Measurements from ENCODE around the gene SLC43A3. TPM values are rescaled to one million over a fixed set of nuclear protein-coding genes. Genes with fewer than 3 reads are reported as not detected.
"Not testable (repeated sequence)": the region's sequence is repeated elsewhere in the genome, so short reads cannot be mapped to it uniquely, and the experiment has no call there.

Gene SLC43A3
- total RNA-seq, 2 experiments from 2014 or later: 98.2 to 104 TPM

DNA sequence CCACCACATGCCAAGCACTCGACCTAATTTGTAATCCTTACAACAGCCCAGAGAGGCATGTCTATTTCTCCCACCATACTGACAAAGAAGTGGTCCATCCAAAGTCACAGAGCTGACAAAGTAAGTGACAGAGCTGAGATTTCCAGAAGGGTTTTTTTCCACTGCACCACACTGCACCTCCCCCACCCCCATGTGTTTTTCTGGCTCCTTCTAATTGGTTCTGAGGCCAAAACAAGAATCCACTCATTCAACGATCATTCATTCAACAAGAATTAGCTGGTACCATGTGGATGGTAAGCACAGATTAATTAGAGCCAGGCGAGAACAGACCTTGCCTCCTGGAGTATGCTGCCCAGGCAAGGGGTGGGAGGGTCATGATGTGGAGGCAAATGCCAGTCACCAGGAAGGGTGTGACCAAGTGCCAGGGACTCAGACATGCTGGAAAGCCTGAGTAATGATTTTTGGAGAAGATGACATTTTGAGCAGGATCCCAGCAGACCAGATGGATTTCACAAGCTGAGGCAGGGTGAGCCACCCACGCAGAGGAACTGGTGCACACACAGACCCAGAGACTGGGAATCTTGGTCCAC, 21.6 kb downstream of the SLC43A3 start:
- POLR2A ChIA-PET: no interaction called here
- Mint-ChIP-seq H3K4me3 (no peak overlapping the region), H3K36me3 (ENCODE audit: low read depth) (peaks cover 47% of the 10 kb centered on the region), H3K27me3 (no peaks in the 10 kb centered on the region), H3K4me1 (peaks cover 31% of the 10 kb centered on the region), H3K9me3 (no peaks in the 10 kb centered on the region), H3K27ac (peak overlapping the region; percentile 71)
- no peak for DNase-seq
- CTCF ChIA-PET: interaction anchor here (0.6 to 1.2 kb wide), 3 partner anchors 9 to 16 kb away, joined by 3 read pairs; no protein-coding TSS in a partner anchor

- DNase-seq: no peak
- no peak overlapping the region for H3K4me3 Mint-ChIP-seq
- H3K27ac Mint-ChIP-seq: no peak overlapping the region
- ChIA-PET POLR2A (no interaction called here), CTCF (no interaction called here)
- no peaks in the 10 kb centered on the region for H3K27me3 Mint-ChIP-seq
- no peaks in the 10 kb centered on the region for H3K9me3 Mint-ChIP-seq
- peaks cover 33% of the 10 kb centered on the region for H3K36me3 Mint-ChIP-seq (ENCODE audit: low read depth)
- peaks cover 28% of the 10 kb centered on the region for H3K4me1 Mint-ChIP-seq
Observed at GRCh38 chr11:57403802-57404147, 23.1 kb downstream of the SLC43A3 start.

- CTCF ChIA-PET, DNase-seq, H3K9me3 Mint-ChIP-seq, POLR2A ChIA-PET, H3K27me3 Mint-ChIP-seq, H3K4me3 Mint-ChIP-seq, H3K27ac Mint-ChIP-seq: not testable (repeated sequence)
- H3K4me1 Mint-ChIP-seq: peaks cover 28% of the 10 kb centered on the region
- H3K36me3 Mint-ChIP-seq (ENCODE audit: low read depth): peaks cover 28% of the 10 kb centered on the region
Observed at GRCh38 chr11:57403003-57403801, 23.7 kb downstream of the SLC43A3 start.

DNA sequence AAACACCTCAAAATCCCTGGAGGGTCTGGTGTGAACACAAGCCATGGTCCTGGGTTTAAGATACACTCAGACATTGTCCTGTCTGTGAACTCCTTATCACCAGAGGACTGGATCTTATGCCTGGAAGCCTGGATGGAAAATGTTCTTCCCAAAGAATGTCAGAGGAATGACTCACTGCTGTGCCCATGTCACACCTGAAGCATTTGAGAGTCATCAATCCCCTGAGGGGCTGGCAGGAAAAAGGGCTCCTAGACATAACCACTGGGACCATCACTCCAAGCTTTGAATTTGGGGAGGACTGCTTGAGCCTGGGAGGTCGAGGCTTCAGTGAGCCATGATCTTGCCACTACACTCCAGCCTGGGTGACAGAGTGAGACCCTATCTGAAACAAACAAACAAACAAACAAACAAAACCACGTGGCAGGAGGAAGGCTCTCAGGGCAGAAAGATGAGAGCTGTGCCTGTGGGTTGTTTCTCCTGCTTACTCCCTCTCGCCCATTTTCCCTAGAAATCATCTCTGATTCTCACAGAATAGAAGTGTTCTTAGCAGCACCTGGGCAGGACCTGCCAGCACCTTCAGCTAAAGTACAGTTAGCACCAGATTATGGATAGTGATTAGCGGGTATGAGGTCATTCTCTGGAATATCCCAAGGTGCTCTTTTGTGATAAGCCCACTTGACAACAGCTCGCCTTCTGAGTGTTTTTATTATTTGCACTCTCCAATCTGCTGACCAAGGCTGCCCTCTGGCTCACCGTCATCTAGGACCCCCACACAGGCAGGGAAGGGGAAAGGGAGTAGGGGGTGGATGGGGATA, 24.5 kb downstream of the SLC43A3 start:
- ChIA-PET POLR2A (no interaction called here), CTCF (interaction anchor here (0.6 kb wide), 1 partner anchor 57 kb away, joined by 3 read pairs; no protein-coding TSS in a partner anchor)
- peaks cover 21% of the 10 kb centered on the region for H3K4me1 Mint-ChIP-seq
- no peak for DNase-seq
- H3K4me3 Mint-ChIP-seq: no peak overlapping the region
- H3K9me3 Mint-ChIP-seq: no peaks in the 10 kb centered on the region
- no peaks in the 10 kb centered on the region for H3K27me3 Mint-ChIP-seq
- H3K27ac Mint-ChIP-seq: no peak overlapping the region
- H3K36me3 Mint-ChIP-seq (ENCODE audit: low read depth): peaks cover 20% of the 10 kb centered on the region

DNA sequence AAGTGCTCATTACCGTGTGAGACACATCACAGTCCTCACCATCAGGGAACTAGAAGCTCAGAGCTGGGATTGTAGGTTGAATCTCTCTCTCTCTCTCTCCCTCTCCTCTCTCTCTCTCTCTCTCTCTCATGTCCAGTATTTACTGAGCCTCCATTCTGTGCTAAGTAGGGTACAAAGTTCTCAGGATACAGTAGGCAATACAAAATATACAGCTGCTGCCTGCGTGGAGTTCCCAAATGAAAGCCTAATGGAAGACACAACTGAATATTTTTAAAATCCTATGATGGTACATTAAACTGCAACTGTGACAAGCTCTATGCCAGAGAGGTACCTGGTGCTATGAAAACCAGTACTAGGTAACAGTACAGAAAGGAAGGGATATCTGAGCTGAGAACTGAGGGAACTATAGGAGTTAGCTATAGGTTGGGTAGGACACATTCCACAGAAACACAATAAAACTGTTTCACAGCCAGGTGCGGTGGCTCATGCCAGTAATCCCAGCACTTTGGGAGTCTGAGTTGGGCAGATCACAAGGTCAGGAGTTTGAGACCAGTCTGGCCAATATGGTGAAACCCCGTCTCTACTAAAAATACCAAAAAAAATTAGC, 26.8 kb downstream of the SLC43A3 start:
- no peak overlapping the region for H3K27ac Mint-ChIP-seq
- CTCF ChIA-PET: interaction anchor here (0.6 to 1.1 kb wide), 2 partner anchors 44 to 1173 kb away, joined by 3 to 4 read pairs; no protein-coding TSS in a partner anchor
- no peak for DNase-seq
- H3K4me3 Mint-ChIP-seq: no peak overlapping the region
- H3K4me1 Mint-ChIP-seq: peaks cover 1% of the 10 kb centered on the region
- no peaks in the 10 kb centered on the region for H3K9me3 Mint-ChIP-seq
- peaks cover 4% of the 10 kb centered on the region for H3K36me3 Mint-ChIP-seq (ENCODE audit: low read depth)
- POLR2A ChIA-PET: no interaction called here
- no peaks in the 10 kb centered on the region for H3K27me3 Mint-ChIP-seq

- no peak overlapping the region for H3K27ac Mint-ChIP-seq
- no peak for DNase-seq
- ChIA-PET POLR2A (no interaction called here), CTCF (interaction anchor here (1.1 kb wide), 1 partner anchor 43 kb away, joined by 3 read pairs; no protein-coding TSS in a partner anchor)
- H3K9me3 Mint-ChIP-seq: no peaks in the 10 kb centered on the region
- no peaks in the 10 kb centered on the region for H3K27me3 Mint-ChIP-seq
- H3K4me1 Mint-ChIP-seq: no peaks in the 10 kb centered on the region
- H3K36me3 Mint-ChIP-seq (ENCODE audit: low read depth): no peaks in the 10 kb centered on the region
- no peak overlapping the region for H3K4me3 Mint-ChIP-seq
Observed at GRCh38 chr11:57399221-57399620, 27.7 kb downstream of the SLC43A3 start.

GRCh38 chr11:57397394-57397990, 29.4 kb downstream of the SLC43A3 start:
- CTCF ChIA-PET: no interaction called here
- no peaks in the 10 kb centered on the region for H3K27me3 Mint-ChIP-seq
- DNase-seq: no peak

GRCh38 chr11:57396744-57397143, 30.2 kb downstream of the SLC43A3 start:
- no peaks in the 10 kb centered on the region for H3K9me3 Mint-ChIP-seq
- no peaks in the 10 kb centered on the region for H3K27me3 Mint-ChIP-seq
- POLR2A ChIA-PET: no interaction called here
- no peak overlapping the region for H3K27ac Mint-ChIP-seq
- no peak for DNase-seq
- H3K36me3 Mint-ChIP-seq (ENCODE audit: low read depth): no peaks in the 10 kb centered on the region
- no peaks in the 10 kb centered on the region for H3K4me1 Mint-ChIP-seq
- CTCF ChIA-PET: no interaction called here
- H3K4me3 Mint-ChIP-seq: no peak overlapping the region

More at GRCh38 chr11:57397394-57397990, 29.4 kb downstream of the SLC43A3 start:
- no peaks in the 10 kb centered on the region for H3K4me1 Mint-ChIP-seq
- H3K9me3 Mint-ChIP-seq: no peaks in the 10 kb centered on the region
- POLR2A ChIA-PET: no interaction called here
- no peak overlapping the region for H3K27ac Mint-ChIP-seq
- H3K36me3 Mint-ChIP-seq (ENCODE audit: low read depth): no peaks in the 10 kb centered on the region
- no peak overlapping the region for H3K4me3 Mint-ChIP-seq

DNA sequence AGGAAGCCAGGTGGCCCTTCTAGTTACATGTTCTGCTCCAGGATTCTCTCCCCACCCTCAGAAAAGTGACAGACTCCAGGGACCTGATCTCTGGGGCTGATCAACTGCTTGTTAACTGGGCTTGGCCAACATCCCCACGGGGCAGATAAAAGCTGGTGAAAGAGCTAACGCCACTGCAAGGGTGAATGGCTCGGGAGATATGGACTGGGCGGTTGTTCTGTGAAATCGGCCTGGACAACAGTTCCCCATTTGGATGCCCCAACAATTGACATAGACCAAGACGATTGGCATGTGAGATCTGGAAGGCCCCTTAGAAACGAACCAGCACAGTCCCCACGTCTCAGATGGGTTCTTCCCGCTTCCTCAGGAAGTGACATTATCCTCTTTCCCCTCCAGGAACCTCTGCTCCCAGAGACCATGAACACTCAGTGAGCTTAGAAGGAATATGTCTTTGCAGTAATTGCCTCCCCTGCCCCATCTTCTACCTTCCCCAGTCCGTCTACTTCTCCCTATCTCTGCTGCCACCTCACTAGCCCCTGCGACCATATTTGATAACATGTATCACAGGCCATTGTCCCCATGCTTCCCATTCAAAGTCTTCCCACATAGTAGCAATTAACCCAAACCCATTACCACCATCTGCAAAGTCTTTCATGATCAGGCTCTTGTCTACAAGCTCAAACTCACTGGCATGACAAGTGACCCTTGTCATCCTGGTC, 30.9 kb downstream of the SLC43A3 start:
- Mint-ChIP-seq H3K27me3 (no peaks in the 10 kb centered on the region), H3K4me1 (no peaks in the 10 kb centered on the region), H3K4me3 (no peak overlapping the region), H3K27ac (no peak overlapping the region), H3K36me3 (ENCODE audit: low read depth) (no peaks in the 10 kb centered on the region), H3K9me3 (no peaks in the 10 kb centered on the region)
- DNase-seq: no peak
- ChIA-PET CTCF (interaction anchor here (0.5 to 0.9 kb wide), 2 partner anchors 10 to 327 kb away, joined by 3 to 5 read pairs; no protein-coding TSS in a partner anchor), POLR2A (no interaction called here)

DNA sequence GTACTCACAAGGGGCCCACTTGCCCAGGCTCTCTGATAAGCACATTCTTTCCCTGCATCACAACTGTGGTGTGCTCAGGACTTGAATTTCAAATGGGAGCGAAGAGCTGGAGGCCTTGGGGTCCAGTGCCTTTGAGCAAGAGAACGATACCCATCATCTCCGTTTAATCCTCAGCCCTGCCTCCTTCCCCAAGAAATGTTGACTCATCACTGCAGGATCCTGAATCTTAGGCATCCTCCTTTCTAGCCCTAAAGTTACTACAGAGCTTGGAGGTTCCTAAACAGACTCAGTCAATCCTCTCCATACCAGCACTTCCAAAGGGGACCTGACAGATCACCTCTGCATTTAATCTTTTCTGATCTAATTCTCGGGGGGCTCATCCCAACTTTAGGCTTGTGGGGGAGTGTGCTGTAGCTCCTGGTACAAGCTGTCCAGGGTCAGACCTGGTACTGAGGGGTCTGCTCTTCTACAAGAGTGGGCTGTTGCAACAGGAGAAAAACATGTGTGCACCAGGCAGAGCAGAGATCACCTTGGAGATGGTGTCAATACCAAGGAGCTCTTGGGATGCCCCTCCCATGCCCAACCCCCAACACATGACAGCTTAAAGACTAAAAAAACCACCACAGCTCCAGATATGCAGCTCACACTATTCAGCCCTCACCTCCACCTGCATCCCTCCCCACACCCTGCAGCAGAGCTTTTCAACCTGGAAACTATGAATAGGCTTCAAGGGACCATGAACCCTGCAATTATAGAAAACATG, 32.5 kb downstream of the SLC43A3 start:
- Mint-ChIP-seq H3K36me3 (ENCODE audit: low read depth) (no peaks in the 10 kb centered on the region), H3K27me3 (no peaks in the 10 kb centered on the region), H3K27ac (no peak overlapping the region), H3K4me3 (no peak overlapping the region), H3K9me3 (no peaks in the 10 kb centered on the region), H3K4me1 (no peaks in the 10 kb centered on the region)
- POLR2A ChIA-PET: interaction anchor here (0.7 kb wide), 1 partner anchor 12 kb away, joined by 3 read pairs; no protein-coding TSS in a partner anchor
- CTCF ChIA-PET: interaction anchor here (0.6 to 1.8 kb wide), 5 partner anchors 9 to 30 kb away, joined by 3 to 5 read pairs (median 3); partner anchors contain the start of gene PRG3
- DNase-seq: no peak

DNA sequence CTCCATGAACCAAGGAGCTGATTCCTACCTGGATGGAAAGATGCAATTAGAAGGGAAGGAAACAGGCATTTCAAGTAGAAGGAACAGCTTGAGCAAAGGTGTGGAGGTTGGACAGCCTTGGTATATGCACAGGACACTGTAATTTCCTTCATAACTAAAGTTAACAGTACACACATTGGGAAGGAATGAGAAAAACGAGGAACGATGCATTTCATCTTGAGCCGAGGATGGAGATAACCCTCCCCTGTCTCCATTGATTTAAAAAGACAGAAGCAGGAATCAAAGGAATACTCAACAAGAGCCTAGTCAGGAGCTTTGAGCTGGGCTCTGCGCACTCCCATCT, 34.2 kb downstream of the SLC43A3 start:
- POLR2A ChIA-PET: no interaction called here
- Mint-ChIP-seq H3K9me3 (no peaks in the 10 kb centered on the region), H3K27ac (no peak overlapping the region)

More for the DNA sequence above, 34.2 kb downstream of the SLC43A3 start:
- H3K4me1 Mint-ChIP-seq: no peaks in the 10 kb centered on the region
- H3K4me3 Mint-ChIP-seq: no peak overlapping the region
- no peak for DNase-seq
- no peaks in the 10 kb centered on the region for H3K36me3 Mint-ChIP-seq (ENCODE audit: low read depth)
- no peaks in the 10 kb centered on the region for H3K27me3 Mint-ChIP-seq
- CTCF ChIA-PET: interaction anchor here (0.8 to 1.3 kb wide), 2 partner anchors 28 to 30 kb away, joined by 3 read pairs; no protein-coding TSS in a partner anchor
